CD4-positive, alpha-beta T cell treated with Interleukin-4 for 4 hours (primary cell): ENCODE results near the gene BACH2.

ENCODE experiments used
- DNase-seq: peaks from one replicate; pipeline ENCODE4 v3.0.0-alpha.2; 2020

The BACH2 gene

GRCh38 chr6:90204327-90205056 is 92.2 kb downstream of the BACH2 start:
- DNase-seq, result no peak

DNA sequence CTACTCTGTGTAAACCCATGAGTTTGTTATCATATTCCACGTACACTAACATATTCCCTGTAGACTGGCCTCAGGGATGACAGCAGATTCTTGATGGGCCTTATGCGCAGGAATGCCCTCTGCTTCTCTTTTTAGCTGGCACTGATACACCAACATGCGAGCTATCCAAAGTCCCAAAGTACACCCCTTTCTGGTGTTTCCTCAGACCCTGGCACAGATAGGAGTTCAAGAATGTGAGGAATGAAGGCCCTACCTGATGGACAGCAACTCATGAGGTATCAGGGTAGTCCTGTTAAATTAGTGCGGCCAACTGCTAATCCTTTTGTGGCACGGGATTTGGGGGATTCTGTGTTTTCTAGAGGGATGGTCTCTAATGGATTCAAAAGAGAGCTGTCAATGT is 93.0 kb downstream of the BACH2 start:
- no peak for DNase-seq

DNA sequence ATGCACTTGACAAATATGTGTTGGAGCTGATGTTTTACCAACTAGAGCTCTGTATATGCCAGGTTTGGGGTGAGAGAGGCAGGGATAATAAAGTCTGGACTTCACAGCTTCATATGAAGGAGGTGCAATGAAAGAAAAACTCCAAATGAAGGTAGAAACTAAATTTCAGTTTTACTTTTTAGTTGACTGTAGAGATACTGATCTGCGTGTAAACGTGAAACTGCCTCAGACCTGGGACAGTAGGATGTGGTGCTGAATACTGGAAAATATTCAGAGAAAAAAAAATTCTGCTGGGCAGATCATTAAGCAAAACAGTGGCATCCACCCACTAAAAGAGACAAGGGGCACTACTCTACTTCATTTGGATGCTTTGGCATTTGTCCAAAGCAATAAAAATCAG is 94.5 kb downstream of the BACH2 start:
- DNase-seq, result no peak

GRCh38 chr6:90199900-90200299 is 96.7 kb downstream of the BACH2 start:
- DNase-seq, result no peak

DNA sequence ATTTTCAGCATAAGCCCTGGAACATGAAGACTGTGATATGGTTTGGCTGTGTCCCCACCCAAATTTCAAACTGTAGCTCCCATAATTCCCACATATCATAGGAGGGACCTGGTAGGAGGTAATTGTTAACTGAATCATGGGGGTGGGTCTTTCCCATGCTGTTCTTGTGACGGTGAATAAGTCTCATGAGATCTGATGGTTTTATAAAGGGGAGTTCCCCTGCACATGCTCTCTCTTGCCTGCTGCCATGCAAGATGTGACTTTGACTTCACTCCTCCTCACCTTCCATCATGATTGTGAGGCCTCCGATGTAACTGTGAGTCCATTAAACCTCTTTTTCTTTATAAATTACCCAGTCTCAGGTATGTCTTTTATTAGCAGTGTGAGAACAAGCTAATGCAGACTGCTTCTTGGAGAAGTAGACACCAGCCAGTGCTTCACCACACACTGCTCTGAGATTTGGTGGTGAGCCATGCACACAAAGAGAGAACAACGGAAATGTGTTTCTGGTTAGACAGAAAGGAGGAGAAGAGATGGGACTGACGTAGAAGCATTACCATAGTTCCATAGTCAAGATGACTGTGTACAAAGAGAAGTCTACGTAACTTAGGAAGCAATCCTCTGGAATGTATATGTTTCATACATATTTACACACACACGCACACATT is 97.8 kb downstream of the BACH2 start:
- no peak for DNase-seq

- DNase-seq, result no peak
Observed at GRCh38 chr6:90197854-90198496, 98.7 kb downstream of the BACH2 start.

DNA sequence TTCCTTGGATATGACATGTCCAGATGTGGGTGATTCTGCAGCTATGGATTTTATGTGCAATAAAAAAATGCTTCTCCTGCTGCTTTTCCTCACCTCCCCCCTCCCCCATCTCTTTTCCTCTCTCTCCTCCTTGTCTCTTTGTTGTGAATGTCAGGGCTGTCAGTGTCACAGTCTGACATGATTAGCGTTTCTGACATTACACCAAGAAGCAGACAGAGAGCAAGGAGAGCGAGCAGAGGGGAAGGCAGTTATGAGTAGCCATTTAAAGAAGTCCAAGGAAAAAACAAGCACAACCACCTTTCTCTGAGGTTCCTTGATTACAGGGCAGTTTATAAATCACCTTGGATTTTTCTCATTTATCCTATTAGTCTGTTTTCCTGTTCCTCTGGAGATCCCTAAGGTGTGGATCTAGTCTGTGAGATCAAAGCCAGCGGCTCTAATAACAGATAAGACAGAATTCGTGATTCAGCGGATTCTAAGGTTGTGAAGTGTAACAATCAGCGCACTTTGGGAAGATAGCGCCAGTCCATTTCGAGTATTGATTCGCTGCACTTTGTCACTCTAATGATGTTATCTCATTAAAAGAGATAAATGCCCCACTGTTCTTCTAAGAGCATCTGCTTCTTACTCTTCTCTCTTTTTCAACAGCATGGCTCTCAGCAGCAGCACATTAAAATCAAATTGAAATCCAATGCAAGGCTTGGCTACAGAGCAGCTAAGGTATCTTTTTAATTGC is 101.4 kb downstream of the BACH2 start:
- no peak for DNase-seq

DNA sequence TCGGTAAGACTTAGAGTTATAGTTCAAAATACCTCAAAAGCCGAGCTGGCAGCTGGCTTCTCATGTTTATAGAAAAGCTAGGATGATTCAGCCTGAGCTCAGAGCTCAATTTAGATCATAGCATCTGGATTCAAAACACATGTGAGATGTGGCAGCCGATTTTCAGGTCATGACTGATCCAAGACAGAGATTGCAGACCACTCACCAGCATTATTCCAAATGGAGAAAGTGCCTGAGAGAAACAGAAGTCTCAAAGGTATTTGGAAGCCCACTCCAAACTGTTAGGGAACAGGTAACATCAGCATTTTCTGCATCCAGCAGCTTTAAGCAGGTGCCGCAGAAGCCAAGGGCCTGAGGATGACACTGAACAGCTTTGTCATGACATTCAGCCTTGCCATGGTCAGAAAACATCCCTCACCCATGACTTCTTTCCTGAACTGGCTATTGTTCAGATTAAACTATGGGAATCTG is 102.2 kb downstream of the BACH2 start:
- no peak for DNase-seq

GRCh38 chr6:90193359-90193758 is 103.3 kb downstream of the BACH2 start:
- DNase-seq, result no peak

- no peak for DNase-seq
Observed at GRCh38 chr6:90192857-90193256, 103.8 kb downstream of the BACH2 start.

DNA sequence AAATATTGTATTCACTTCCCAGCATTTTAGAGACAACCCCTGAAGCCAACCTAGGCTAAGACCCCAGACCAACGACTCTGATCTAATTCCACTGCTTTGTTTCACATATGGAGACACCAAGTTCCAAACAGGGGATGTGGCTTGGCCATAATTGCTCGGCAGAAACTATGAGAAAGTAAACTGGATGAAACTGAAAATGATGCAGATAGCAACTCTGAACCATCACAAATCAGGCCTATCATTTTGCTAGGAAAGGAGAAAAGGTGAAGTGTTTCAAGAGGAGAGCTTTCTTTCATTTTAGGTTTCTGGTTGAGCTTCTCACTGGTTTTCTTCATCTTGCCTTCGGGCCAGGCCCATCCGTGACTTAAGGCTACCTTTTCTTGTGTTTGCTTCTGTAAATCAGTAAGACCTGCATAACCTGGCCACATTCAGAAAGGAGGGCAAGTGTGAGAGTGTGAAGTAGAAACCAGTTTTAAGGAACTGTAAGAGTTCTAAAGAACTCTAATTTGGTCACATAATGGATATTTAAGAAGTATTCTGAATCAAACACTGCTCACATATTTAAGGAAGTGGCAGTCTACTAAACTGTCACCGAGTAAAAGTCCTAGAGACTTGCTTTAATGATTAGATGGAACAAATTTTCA is 105.8 kb downstream of the BACH2 start:
- DNase-seq, result no peak

DNA sequence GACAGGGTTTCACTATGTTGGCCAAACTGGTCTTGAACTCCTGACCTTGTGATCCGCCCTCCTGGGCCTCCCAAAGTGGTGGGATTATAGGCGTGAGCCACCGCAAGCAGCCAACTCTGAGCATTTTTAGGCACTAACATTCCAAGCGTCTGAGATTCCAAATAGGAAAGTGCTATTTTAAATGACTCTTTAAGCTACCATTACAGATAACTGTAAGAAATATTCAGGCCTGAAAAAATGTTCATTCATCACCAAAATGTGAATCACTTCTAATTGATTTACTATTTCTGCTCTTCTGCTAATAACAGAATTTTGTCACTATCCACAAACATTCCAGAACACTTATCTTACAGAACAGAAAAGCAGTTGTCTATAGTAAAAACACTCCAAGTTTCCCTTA is 106.5 kb downstream of the BACH2 start:
- DNase-seq, result no peak

- no peak for DNase-seq
Observed at GRCh38 chr6:90187437-90188121, 109.1 kb downstream of the BACH2 start.

GRCh38 chr6:90186637-90187371 is 109.8 kb downstream of the BACH2 start:
- DNase-seq, result peak; percentile 46

- no peak for DNase-seq
Observed at GRCh38 chr6:90186026-90186425, 110.6 kb downstream of the BACH2 start.

GRCh38 chr6:90184334-90185298 is 112.0 kb downstream of the BACH2 start:
- no peak for DNase-seq

DNA sequence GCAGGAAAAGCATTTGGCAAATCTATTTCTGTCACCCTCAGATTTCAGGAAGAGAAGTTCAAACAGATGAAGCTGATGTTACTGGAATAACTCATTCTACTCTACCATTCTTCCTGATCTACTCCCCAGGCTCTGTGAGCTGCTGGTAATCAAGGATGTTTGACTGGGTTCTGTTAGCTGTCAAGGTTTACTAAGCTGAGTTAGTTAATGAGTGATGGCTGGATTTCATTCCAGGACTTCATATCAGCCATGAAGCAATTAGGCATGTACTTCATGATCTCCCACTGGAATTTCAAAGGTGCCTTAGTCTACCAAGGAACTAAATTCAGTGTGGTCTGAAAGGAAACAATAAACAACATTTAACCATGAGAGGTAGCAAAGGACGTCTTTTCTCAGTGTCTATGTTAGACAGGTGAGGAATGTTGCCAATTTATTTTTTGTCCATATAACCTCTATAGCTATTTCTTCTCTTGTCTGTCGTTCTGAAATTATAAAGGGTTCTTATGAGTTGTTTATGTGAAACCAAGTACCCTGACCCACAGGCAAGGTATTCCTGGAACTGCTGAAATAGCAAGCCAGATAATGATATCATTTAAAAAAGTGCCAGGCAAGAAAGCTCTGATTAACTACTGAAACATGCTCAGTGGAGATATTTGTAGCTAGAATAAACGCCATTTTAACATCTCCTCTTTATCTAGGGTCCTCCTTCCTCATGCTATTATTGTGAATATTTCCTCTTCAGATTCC is 112.9 kb downstream of the BACH2 start:
- no peak for DNase-seq

- no peak for DNase-seq
Observed at GRCh38 chr6:90180526-90180925, 116.1 kb downstream of the BACH2 start.
